GM19351 (cell line): ENCODE data around the gene SEMA7A.
A peak's percentile ranks its signal among the peaks of the same experiment; 100 is the strongest.

Experiments
- ATAC-seq: cut with Tn5 transposase; IDR thresholded peaks from one replicate; pipeline ENCODE4 v1.9.1; 2021; ENCODE audit warnings: mild to moderate bottlenecking, moderate library complexity; ENCODE audit not compliant: unreplicated experiment

Gene SEMA7A

GRCh38 chr15:74431116-74431515, 2.6 kb downstream of the SEMA7A start:
- no peak for ATAC-seq

DNA sequence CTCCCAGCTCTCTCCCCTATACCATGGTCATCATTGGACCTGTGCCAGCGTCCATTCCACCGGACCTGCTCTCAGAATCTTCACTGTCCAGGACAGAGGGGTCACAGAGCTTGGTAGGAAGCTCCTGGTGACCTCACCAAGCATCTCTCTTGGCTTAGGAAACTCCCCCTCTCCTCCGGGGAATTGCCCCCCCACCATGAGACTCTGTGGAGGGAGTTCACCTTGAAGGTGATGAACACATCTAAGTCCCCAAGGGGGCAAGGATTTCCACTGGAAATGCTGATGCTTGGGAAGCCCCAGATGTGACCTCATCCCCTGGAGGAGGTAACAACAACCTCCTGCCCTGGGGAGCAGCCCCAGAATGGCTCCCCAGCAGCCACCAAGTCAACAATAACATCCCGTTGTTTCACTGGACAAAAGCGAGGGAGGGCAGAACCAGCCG, 3.2 kb downstream of the SEMA7A start:
- no peak for ATAC-seq

DNA sequence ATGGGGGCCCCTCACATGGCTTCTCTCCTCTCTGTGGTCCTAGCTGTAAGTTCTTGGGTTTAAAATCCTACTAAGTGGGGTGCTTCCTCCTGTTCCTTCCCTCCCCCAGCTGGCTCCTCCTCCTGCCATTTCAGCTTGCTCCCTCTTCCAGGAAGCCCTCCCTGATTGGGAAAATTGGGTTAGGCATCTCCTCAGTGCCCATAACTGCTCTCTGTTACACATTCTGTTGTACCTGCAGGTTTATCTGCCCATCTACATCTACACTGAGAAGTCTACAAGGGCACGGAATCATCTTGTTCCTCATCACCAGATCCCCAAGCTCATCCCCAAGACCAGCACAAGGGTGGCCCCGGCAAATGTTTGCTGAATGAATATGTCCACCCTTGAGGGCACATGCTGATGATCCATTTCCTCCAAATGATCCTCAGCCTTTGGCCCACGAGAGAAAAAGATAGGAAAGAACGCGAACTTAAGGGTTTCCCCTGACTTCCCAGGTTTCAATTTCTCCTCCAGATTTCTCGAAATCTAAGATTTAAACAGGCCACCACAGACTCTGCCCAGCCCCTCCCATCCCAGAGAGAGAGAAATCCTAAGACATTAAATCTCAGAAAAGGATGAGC, 3.9 kb downstream of the SEMA7A start:
- no peak for ATAC-seq

DNA sequence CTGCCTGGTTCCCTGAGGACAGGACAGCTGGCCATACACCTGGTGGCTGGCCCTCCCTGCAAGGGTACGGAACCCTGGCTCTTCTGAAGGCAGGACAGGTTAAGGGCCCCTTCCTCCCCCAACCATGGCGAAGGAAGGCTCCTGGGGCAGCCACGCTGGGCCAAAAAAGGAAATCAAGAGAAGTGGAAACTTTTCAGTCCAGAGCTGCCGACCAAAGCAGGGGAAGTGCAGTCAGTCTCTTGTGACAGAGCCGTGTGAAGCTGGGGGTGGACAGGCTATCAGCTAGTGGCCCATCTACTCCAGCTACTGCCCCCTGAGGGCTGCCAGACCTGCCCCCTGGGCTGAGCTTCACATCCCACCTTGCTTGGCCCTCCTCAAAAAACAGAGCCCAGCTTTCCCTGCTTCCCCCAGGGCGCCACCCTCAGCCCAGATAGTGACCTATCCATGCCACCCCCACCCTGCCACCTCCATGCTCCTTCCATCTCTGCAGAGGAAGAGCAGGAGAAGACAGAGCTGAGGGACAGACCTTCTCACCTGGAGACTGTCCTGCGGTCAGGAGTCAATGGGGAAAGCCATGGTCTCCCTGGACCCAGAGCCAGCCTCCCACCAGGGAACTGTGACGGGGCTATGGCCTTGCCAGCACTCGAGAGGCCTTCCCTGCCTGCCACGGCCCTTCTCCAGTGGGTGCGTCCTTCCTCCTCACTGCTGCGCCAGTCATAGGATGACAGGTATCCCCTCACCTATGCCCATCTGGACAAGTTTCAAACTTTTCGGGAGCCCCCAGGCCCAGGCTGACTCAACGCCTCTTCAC, 4.6 kb downstream of the SEMA7A start:
- no peak for ATAC-seq

DNA sequence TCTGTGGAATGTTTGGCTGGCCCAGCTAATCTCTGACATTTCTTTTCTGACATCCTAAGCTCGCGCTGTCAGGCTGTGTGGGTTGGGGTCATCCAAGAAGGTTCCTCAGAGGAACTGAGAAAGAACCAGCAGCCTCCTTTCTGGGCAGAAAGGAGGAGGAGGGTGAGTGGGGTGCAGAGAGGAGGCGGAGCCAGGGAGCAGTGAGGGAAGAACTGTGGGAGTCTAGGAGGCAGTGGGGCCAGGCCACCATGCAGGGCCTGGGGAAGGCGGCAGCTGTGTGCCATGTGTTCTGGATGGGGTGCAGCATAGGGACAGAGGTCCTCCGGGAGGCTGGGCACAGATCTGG, 5.3 kb downstream of the SEMA7A start:
- peak; percentile 36 for ATAC-seq

DNA sequence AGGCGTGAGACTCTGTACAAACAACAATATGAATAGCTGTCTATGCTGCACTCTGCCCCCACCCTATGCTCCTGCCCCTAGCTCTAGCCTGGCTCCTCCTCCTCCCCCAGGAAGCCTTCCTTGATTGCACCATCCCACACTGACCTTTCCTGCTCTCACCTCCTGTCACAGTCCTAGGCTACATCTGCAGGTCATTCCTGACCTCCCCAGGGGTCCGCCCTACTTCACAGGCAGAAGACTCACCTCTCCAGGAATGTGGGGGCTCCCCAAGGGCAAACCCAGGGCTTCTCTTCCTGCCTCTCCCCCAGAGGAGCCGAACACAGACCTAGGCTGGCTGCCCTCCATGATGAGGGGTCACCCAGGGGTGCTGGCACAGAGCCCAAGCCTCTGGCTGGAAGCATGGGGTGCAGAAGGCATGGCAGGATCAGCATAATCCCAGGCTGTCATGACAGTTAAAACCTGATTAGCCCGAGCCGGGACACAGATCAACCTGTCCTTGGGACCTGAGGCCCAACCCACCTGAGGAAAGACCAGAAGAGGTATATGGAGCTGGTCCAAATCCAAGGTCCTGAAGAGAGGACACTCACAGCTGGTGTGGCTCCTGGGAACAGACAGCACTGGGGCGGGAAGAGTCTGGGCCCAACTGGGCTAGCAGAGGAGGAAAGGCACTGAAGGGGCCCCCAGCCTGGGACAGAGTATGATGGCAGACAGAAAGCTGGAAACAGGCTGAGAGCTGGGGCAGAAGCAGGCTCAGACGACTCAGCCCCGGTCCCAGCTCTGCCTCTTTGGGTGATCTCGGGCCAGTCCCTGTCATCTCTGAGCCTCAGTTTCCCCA, 5.9 kb downstream of the SEMA7A start:
- ATAC-seq, result no peak

DNA sequence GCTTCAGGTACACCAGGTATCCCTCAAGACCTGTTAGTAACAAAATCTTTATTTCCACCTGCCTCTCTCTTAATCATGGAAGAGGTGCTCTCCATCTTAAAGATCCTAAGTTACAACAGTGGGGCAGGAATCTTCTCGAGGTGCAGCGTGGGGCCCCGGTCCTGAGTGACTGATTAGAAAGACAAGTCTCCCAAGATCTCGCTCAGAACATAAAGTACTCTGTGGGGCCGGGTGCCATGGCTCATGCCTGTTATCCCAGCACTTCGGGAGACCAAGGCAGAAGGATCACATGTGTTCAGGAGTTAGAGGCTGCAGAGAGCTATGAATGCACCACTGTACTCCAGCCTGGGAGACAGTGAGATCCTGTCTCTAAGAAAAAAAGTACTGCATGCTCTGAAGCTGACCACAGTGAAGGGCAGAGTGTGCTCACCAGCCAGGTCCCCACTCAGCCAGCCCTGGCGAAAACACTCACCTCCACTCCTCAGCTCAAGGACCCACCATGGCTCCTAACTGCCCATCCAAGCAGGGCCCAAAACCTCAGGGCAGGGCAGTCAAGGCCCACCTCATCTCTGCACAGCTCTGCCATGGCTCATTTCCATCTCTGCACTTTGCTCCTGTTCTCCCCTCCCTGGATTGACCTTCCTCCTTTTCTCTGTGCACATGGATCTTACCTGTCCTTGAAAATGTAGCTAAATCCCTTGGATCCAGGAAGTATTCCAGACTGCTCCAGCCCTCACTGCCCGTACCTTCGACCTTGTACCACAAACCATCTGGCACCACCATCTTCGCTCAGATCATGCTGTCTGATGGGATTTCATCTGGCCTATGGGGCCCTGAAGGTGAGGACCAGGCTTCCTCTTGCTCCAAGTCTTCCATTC, 7.1 kb downstream of the SEMA7A start:
- no peak for ATAC-seq

DNA sequence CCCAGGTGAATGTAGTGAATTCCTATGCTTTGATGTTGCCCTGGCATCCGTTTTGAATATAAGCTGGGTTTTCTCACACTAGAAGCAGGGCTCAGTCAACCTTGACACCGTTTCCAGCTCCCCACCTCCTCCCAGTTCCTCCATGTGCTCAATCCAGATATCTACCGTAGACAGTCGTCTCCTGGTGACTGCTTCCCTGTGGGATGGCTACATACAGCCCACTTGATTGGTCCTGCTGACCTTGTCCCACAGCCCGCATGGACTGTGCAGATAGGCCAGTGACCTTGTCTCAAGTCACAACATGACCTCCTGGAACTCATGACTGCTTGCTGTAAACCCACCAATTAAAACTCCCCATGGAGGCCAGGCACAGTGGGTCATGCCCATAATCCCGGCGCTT, 8.1 kb downstream of the SEMA7A start:
- ATAC-seq, result no peak

DNA sequence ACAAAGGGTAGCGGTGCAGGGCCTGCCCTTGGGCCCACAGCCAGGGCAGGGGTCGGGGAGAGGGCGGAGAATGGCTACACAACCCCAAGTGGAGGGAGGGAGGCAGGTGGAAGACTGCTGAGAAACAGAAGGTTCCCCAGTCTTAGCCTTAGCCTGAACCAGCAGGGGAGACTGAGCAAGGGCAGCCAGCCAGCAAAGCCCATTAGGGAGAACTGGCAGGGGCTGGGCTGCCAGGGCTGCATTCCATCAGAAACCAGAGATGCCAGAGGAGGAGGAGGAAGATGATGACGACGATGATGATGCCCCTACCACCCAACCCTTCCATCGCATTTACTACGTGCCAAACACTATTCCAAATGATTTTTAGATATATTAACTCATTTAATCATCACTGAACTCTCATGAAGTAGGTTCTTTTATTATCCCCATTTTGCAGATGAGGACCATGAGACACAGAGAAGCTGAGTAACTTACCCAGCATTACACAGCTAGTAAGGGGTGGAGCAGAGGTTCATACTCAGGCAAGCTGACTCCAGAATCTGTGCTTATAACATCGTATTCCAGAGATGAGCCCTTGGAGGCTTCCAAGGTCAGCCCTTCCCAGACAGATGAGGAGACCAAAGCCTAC, 8.7 kb downstream of the SEMA7A start:
- ATAC-seq, result no peak

DNA sequence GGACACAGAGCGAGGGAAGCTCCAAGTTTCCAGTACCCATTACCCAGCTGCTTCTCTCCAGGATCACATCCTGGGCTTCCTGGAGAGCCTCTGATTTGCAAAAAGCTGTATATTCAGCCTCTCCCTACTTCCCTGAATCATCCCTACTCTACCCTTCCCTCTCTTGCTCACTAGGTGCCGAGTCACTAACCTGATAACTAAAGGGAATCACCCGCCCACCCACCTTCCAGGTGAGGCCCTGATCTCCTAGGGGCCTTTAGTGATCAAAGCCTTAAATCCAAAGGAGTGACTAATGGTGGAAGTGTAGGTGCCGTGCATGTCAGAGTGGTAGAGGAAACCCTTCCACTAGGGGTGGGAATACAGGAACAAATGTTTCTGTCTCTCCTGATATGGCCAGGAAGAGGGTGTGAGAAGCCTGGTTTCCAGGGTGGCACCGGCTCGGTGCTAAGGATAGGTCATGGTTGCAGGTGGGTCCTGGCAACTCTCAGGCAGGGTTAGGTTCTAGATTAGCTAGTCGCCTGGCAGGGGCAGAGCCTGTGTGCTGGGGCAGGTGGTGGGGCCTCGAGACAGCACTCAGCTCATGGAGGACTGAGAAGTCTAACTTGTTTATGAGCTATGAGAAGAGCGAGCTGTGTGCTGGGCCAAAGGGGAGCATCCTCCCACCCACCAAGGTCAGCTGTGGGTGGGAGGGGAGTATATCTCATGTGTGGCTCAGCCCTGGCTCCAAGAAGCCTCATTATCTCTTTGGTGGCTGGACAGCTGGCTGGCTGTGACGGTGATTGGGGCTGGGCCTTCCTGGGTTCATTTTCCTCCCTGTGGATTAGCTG, 10.1 kb downstream of the SEMA7A start:
- no peak for ATAC-seq

DNA sequence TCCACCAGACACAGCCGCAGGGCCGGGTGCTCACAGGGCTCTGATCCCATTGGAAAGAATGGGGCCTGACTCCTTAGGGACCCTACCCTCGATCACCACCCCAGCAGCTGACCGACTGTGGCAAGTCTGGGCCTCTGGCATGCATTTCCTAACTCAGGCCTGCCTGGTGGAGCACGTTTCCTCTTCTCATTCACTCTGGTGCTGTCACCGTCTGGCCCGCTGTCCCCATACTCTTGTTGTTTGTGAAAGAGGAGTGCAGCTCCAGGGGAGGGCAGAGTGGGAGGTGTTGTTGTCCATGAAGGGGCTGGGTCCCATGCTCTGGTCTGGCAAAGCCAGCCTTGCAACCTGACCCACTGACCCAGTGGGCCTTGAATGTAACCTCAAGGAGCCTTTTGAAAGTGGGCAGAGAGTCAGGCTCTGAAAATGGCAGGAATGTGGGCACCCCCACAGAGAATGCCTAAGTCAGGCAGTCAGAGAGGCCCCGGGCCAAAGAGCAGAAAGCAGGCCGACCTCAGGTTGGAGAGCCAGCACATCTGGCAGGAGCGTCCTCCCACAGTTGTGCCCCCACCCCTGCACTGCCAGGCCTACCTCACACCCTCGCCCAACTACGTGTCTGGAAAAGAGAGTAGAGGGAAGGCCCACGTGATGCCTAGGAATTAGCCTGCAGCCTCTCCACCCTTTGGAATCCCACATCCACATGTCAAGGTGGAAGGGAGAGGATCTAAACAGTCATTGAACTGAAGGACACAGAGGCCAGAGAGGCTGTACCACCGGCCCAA, 10.9 kb downstream of the SEMA7A start:
- no peak for ATAC-seq

DNA sequence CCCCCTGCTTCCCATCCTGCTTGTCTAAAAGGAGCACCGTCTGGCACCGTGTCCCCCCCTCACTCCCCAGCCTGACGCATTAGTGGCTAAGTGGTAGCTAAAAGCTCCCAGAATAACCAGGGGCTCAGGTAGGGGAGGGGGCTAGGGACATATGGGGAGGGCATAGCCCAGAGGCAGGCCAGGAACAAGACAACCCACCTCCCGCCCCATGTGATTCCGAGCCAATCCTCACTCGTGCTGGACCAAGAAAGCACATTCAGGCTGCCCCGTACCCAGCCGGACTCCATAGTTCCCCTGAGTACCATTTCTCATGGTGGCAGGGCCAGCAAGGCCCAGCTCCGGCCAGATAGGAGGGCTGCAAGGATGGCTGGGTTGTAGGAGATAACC, 11.5 kb downstream of the SEMA7A start:
- no peak for ATAC-seq

DNA sequence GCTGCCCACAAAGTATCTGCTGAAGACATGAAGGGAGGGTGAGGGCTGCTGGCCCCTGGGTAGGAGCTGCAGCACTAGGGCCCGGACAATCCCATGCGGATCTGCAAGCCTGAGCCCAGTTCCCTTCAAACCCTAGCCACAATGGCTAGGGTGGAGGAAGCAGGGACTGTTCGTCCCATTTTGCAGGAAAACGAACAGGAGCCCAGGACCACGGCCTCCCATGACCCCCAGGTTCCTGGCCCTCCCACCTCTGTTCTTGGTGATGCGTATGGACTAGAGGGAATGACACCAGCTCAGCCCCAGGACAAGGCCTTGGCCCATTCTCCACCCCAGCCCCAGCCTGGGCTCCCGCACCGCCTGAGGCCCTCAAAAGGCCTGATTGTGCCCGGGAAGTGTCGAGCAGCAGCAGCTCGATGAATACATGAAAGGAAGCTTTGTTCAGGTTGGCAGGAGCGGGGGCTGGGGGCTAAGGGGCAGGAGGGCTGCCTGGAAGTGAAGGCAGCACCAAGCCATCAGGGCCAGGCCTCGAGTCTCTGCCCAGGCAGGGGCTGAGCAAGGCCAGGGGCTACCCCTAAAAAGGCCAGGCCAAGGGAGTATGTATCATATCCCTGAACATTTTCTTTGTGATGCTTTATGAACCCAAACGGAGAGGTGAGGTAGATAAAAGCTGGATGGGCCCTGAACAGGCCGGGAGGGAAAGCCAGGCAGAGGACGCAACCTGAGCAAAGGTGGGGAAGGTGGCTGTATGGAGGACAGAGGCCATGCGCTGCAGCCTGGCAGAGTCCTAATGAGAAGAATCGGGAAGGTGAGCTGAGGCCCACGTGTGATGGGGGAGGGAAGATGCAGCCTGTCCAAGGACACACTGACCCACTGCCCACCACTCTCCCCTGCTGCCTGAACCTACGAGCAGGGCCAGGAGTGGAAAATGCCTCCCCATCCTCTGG, 12.2 kb downstream of the SEMA7A start:
- no peak for ATAC-seq

DNA sequence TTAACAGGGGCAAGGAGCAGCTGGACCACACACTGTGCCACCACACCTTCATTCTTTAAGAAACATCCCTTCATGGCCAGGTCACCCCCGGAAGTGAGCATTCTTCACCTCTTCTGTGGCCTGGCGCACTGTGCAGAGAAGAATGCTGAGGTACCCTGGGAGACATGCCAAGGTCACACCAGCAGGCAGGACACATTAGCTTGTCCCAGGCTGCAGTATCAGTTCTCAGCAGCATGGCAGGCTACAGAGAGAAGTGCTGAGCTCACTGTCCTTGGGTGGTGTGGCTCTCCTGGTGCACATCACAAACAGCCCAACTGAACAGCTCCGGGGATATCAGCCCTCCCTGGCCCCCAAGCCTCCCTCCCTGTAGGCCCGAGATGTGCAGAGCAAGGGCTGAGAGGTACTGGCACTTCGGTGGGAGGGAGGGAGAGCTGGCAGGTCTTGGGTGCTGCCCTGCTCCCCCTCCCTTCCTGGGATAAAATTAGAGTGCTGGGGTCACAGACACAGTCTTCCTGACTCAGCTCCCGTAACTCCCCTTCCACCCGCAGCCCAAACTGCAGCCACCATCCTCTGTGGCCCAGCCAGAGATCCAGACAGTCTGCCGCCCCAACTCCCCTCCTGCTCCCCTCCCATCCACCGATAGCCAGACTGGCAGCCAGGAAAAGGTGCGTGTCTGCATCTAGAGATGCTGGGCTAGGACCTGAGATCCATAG, 13.4 kb downstream of the SEMA7A start:
- no peak for ATAC-seq

- ATAC-seq, result no peak
Measured at GRCh38 chr15:74419432-74419831, 14.3 kb downstream of the SEMA7A start.

DNA sequence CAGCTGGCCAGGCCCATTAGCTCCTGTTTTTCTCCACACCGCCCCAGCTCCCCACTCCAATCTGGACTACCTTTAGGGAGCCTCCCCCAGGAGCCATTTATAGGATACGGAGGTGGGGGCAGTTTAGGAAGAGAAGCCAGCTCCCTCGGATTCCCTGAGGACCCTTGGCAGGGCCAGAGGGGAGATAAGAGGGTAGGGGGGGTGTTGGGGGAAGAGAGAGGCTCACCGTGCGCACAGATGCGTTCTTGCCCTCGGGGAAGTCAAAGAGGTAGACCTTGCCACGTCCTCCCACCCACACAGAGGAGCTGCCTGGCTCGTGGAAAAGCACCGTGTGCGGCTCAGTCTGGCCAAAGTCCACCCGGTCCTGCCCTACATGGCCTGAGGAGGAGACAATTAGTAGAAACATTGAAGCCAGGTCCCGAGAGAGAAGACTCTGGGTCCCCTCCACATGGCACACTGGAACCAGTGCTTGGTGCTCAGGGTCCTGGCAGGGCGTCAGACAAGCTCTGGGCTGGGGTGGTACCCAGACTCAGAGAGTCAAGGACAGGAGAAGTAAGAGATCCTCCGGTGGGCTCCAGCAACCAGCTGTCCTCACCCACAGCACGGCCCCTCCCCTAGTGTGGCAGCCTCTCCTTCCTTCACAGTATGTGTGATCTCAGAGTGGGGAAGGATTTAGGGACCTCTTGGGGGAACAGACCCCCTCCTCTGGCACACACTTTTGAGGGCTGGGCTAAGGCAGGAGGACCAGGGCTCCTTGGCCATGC, 15.0 kb downstream of the SEMA7A start:
- ATAC-seq, result no peak
